MM.1S (cell line): ENCODE measurements around the gene EML3.

Experiments used
- DNase-seq: peaks from one replicate; pipeline ENCODE4 v3.0.0-alpha.2; 2015
- H2AFZ ChIP-seq: fragments of 300-600 bp; sonication (generic); 2 replicates; pipeline ENCODE4 v1.6.0; 2016; ENCODE audit warnings: antibody characterized with exemption, low read length
- H3F3A ChIP-seq: fragments of 300-600 bp; sonication (generic); 2 replicates; pipeline ENCODE4 v1.6.1; 2016; ENCODE audit warnings: mild to moderate bottlenecking, antibody characterized with exemption, low read length, moderate library complexity, mixed read lengths; ENCODE audit not compliant: insufficient read depth
- H3K27ac ChIP-seq: fragments of 300-600 bp; sonication (generic); 2 replicates; pipeline ENCODE4 v1.5.1; 2016; ENCODE audit warnings: mild to moderate bottlenecking, low read length
- H3K27me3 ChIP-seq: fragments of 300-600 bp; sonication (generic); replicated peaks from 2 replicates; pipeline ENCODE4 v1.6.0; 2016; ENCODE audit warnings: low read length; ENCODE audit not compliant: insufficient read depth
- H3K36me3 ChIP-seq: fragments of 300-600 bp; sonication (generic); replicated peaks from 2 replicates; pipeline ENCODE4 v1.6.1; 2016; ENCODE audit warnings: mild to moderate bottlenecking, low read length, mixed read lengths; ENCODE audit not compliant: insufficient read depth
- H3K4me1 ChIP-seq: fragments of 300-600 bp; sonication (generic); 2 replicates; pipeline ENCODE4 v1.6.1; 2016; ENCODE audit warnings: low read length, mixed read lengths
- H3K4me2 ChIP-seq: fragments of 300-600 bp; sonication (generic); 2 replicates; pipeline ENCODE4 v1.6.0; 2016; ENCODE audit warnings: low read depth, low read length
- H3K4me3 ChIP-seq: fragments of 300-600 bp; sonication (generic); 2 replicates; pipeline ENCODE4 v1.5.1; 2016; ENCODE audit warnings: low read length, mixed read lengths
- H3K79me2 ChIP-seq: fragments of 300-600 bp; sonication (generic); 2 replicates; pipeline ENCODE4 v1.6.1; 2016; ENCODE audit warnings: mixed run types, low read length, mixed read lengths
- H3K9ac ChIP-seq: fragments of 300-600 bp; sonication (generic); 2 replicates; pipeline ENCODE4 v1.6.1; 2016; ENCODE audit warnings: low read length, mixed read lengths
- H3K9me2 ChIP-seq: fragments of 300-600 bp; sonication (generic); replicated peaks from 2 replicates; pipeline ENCODE4 v1.6.1; 2016; ENCODE audit warnings: mild to moderate bottlenecking, low read length, mixed read lengths; ENCODE audit not compliant: insufficient read depth
- H3K9me3 ChIP-seq: fragments of 300-600 bp; sonication (generic); replicated peaks from 2 replicates; pipeline ENCODE4 v1.6.1; 2016; ENCODE audit warnings: mild to moderate bottlenecking, low read length, mixed read lengths; ENCODE audit not compliant: insufficient read depth
- H4K20me1 ChIP-seq: fragments of 300-600 bp; sonication (generic); 2 replicates; pipeline ENCODE4 v1.6.1; 2016; ENCODE audit warnings: mild to moderate bottlenecking, low read length, moderate library complexity, mixed read lengths; ENCODE audit not compliant: insufficient read depth
- CTCF ChIP-seq: fragments of 300-600 bp; sonication (generic); IDR thresholded peaks from 2 replicates; pipeline ENCODE4 v1.5.1; 2016; ENCODE audit warnings: antibody characterized with exemption, low read length, mixed read lengths
- EZH2 ChIP-seq: fragments of 300-600 bp; sonication (generic); optimal IDR thresholded peaks from 2 replicates; pipeline ENCODE3; 2017; ENCODE audit warnings: low read depth, mild to moderate bottlenecking, antibody characterized with exemption, low read length, mixed read lengths
- EZH2phosphoT487 ChIP-seq: fragments of 300-600 bp; sonication (generic); IDR thresholded peaks from 2 replicates; pipeline ENCODE4 v1.6.1; 2018; ENCODE audit warnings: antibody characterized with exemption, low read length

EML3 gene

GRCh38 chr11:62608776-62609175 is 3.8 kb downstream of the EML3 start:
- H3K4me1 ChIP-seq, result peaks cover 5% of the 10 kb centered on the region; the same call in 1 of the 2 replicates

GRCh38 chr11:62607714-62608113 is 4.9 kb downstream of the EML3 start:
- Histone ChIP-seq H3K27me3 (no peaks in the 10 kb centered on the region), H3K27ac (no peak overlapping the region), H3K79me2 (peaks cover 13% of the 10 kb centered on the region), H3K36me3 (no peaks in the 10 kb centered on the region), H3K4me1 (no peaks in the 10 kb centered on the region), H3K4me3 (no peak overlapping the region), H3K4me2 (no peak overlapping the region), H3K9ac (no peak overlapping the region), H4K20me1 (no peaks in the 10 kb centered on the region), H3F3A (no peaks in the 10 kb centered on the region), H2AFZ (no peak overlapping the region), H3K9me2 (no peaks in the 10 kb centered on the region), H3K9me3 (no peaks in the 10 kb centered on the region)
- DNase-seq, result no peak
- no peak for TF ChIP-seq CTCF
- no peak for TF ChIP-seq EZH2phosphoT487
- TF ChIP-seq EZH2, result no peak

More at GRCh38 chr11:62608776-62609175, 3.8 kb downstream of the EML3 start:
- Histone ChIP-seq H3K27ac (no peak overlapping the region), H3K4me3 (no peak overlapping the region), H3K36me3 (no peaks in the 10 kb centered on the region), H3F3A (peaks cover 7% of the 10 kb centered on the region), H3K9me3 (no peaks in the 10 kb centered on the region), H3K9me2 (no peaks in the 10 kb centered on the region), H3K9ac (no peak overlapping the region), H3K4me2 (no peak overlapping the region), H3K27me3 (no peaks in the 10 kb centered on the region), H3K79me2 (peaks cover 13% of the 10 kb centered on the region), H4K20me1 (no peaks in the 10 kb centered on the region), H2AFZ (no peak overlapping the region)
- TF ChIP-seq EZH2 (no peak), EZH2phosphoT487 (no peak), CTCF (no peak)
- no peak for DNase-seq

- Histone ChIP-seq H3F3A (peaks cover 5% of the 10 kb centered on the region; the same call in 1 of the 2 replicates), H4K20me1 (no peaks in the 10 kb centered on the region), H3K4me2 (no peak overlapping the region), H3K27me3 (no peaks in the 10 kb centered on the region), H3K36me3 (no peaks in the 10 kb centered on the region), H3K27ac (no peak overlapping the region), H3K9me2 (no peaks in the 10 kb centered on the region), H3K9ac (no peak overlapping the region), H3K4me3 (no peak overlapping the region), H3K9me3 (no peaks in the 10 kb centered on the region), H3K4me1 (no peaks in the 10 kb centered on the region), H3K79me2 (peaks cover 9% of the 10 kb centered on the region), H2AFZ (no peak overlapping the region)
- TF ChIP-seq CTCF, result no peak
- TF ChIP-seq EZH2, result no peak
- TF ChIP-seq EZH2phosphoT487, result no peak
- DNase-seq, result no peak
These were observed 6.7 kb downstream of the EML3 start for GRCh38 chr11:62605902-62606301.
